Skin epidermis (tissue), 12 donors: ENCODE data around the gene LAMC3.
"Not testable (repeated sequence)": the region's sequence is repeated elsewhere in the genome, so short reads cannot be mapped to it uniquely, and the experiment has no call there.

Experiments
- H3K27ac ChIP-seq, 21 experiments: fragments of 200-600 bp; sonication (generic) in 11 of 21; one replicate each; pipeline ENCODE4 v1.5.0; 2020; ENCODE audit warnings: mild to moderate bottlenecking in 3 of 21, inconsistent platforms in 2 of 21, moderate library complexity in 2 of 21
- H3K4me3 ChIP-seq, 7 experiments: fragments of 200-600 bp; sonication (generic) in 2 of 7; one replicate each; pipeline ENCODE4 v1.5.0; 2020; ENCODE audit warnings: inconsistent platforms in 2 of 7, mild to moderate bottlenecking in 2 of 7, moderate library complexity in 1 of 7

LAMC3 gene

DNA sequence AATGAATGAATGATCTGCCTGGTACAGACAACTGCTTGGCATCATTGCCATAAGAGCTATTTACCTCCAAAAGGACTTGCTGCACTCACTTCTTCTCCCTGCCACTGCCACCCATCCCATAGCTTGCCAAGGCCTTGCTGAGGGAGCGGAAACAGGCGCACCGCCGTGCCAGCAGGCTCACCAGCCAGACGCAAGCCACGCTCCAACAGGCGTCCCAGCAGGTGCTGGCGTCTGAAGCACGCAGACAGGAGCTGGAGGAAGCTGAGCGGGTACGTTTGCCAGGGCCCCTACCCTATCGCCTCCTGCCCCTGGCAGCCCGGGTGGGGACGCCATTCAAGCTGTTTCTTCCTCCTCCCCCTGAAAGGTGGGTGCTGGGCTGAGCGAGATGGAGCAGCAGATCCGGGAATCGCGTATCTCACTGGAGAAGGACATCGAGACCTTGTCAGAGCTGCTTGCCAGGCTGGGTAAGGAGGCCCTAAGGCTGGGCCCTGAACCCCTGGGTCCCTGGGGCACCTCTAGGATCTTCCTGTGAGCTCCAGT, 78.5 kb downstream of the LAMC3 start:
- no peak overlapping the region for H3K27ac ChIP-seq
- H3K4me3 ChIP-seq = no peak overlapping the region

GRCh38 chr9:131090025-131090787, 81.2 kb downstream of the LAMC3 start:
- Histone ChIP-seq H3K27ac (no peak overlapping the region), H3K4me3 (no peak overlapping the region)

- no peak overlapping the region for H3K27ac ChIP-seq
- no peak overlapping the region for H3K4me3 ChIP-seq
These were observed 82.5 kb downstream of the LAMC3 start for GRCh38 chr9:131091352-131091992.

- Histone ChIP-seq H3K27ac (no peak overlapping the region), H3K4me3 (no peak overlapping the region)
These were observed 83.1 kb downstream of the LAMC3 start for GRCh38 chr9:131092030-131092429.

GRCh38 chr9:131092548-131093440, 83.8 kb downstream of the LAMC3 start:
- Histone ChIP-seq H3K4me3 (no peak overlapping the region), H3K27ac (no peak overlapping the region)

- Histone ChIP-seq H3K27ac (peak overlapping the region in 1 of 21 experiments; percentile 37), H3K4me3 (no peak overlapping the region)
These were observed 85.0 kb downstream of the LAMC3 start for GRCh38 chr9:131094015-131094414.

DNA sequence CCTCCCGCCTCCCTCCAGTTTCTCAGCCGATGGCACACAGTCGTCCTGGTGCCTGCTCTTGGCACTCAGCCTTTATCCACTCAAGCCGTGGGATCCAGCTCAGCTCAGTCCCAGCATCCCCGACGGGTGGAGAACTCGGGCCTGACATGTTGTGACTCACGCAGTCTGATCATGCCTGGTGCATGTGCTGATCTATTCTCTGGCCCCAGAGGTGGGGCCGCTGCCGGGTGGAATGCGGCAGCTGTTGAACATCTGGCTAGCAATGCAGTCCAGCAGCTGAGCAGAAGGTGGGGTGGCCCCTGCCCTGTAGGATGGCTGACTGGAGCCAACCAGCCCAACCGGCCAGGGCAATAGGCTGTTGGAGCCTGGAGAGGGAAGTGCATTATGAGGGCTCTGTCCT, 85.6 kb downstream of the LAMC3 start:
- Histone ChIP-seq H3K4me3 (no peak overlapping the region), H3K27ac (peak overlapping the region in 1 of 21 experiments; percentile 37)

DNA sequence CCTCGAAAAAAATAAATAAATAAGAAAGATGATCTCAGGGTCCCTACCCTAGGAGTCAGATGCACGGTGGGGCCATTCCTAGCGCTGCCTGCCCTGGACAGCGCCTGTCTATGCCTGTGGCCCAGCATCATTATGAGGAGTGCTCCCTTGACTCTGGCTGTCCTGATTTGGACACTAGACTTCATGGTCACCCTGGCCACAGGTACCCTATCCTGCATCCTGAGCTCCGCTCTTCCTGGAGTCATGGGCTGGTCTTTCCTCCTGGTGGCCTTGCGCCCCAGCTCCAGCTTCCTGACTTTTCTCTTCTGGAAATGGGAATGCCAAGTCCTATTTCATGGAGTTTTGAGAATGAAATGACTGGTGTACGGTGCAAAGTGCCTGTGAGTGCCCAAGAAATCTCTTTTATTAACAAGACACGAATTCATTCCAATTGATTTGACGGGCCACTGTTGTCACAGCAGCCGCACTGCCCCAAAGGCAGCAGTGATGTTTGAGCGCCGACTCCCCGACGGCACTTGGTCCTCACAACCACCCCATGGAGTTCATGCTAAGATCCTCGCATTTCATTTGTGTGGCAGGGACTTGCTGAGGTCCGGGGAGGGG, 86.8 kb downstream of the LAMC3 start:
- Histone ChIP-seq H3K27ac (no peak overlapping the region), H3K4me3 (peak overlapping the region; percentile 34 to 61 (median 52))

DNA sequence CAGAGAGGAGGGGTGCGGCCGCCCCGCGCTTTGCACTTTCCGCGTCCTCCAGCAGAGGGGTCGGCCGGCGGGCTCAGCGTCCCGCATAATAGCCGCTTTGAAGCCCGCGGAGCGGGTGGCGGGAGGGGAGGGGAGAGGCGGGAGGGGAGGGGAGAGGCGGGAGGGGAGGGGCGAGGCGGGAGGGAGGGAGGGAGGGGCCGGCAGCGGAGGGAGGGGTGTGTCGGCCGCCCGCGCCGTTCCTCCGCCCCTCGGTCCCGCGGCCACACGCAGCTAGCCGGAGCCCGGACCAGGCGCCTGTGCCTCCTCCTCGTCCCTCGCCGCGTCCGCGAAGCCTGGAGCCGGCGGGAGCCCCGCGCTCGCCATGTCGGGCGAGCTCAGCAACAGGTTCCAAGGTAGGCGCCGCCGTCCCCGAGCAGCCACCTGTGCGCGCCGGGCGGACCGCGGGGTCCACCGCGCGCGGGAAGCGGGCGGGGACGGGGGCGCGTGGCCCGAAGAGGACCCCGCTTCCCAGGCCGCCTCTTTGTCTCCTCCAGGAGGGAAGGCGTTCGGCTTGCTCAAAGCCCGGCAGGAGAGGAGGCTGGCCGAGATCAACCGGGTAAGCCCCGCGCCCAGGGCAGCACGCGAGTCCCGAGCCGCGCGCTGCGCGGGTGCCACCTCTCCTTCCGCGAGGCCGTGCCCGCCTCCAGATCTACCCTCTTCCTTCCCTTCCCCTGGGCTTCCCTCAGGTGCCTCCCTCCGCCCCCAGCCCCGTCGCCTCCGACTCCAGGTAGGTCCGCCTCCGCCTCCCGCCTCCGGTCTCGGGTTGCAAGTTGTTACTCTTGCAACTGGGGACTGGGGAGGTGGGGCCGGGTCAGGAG, 87.5 kb downstream of the LAMC3 start, which contains the start of gene AIF1L:
AIF1L (plus strand) TSS at position 263 of the 857 bp plus-strand sequence; CDS start at position 362, 99 bp downstream.
- peak within 1 kb of the TSS; percentile 34 to 61 (median 52) for H3K4me3 ChIP-seq
- peak within 1 kb of the TSS in 8 of 21 experiments; percentile 25 to 77 (median 48) for H3K27ac ChIP-seq

DNA sequence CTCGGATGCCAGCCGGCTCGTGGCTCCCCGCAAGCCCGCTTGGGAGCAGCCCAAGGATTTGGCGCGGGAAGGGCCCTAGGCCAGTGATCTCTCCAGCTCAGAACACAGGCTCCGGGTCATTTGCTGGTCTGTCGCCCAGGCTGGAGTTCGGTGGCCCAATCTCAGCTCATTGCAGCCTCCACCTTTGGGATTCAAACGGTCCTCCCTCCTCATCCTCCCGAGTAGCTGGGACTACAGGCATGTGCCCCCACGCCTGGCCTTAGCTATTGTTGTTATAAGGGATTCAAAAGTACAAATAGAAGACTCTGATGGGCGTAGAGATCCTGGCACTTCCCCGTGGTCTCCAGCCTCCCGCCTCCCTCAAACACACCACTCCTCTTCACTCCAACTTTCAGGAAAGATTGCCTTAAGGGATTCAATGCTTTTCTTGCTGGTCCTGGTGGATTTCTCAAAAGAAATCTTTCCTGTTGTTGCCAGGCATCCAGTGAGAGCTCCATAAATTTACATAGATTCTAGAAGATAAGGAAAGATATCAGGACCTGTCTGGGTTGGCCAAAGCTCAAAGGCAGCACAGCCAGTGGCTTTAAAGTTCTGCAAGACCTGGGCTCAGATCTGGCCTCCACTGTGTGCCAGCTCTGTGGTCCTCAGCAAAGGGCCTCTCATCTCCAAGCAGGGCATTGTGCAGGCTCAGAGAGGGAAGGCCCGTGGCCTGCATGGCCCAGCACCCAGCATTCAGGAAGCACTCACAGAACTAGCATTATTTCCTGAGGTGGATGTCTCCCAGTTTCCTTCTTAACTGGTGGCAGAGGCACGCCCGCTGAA, 88.4 kb downstream of the LAMC3 start:
- H3K4me3 ChIP-seq = peak overlapping the region in 6 of 7 experiments; percentile 45 to 61 (median 53)
- H3K27ac ChIP-seq = peak overlapping the region in 3 of 21 experiments; percentile 49 to 77 (median 75)

- Histone ChIP-seq H3K4me3 (no peak overlapping the region), H3K27ac (peak overlapping the region in 1 of 21 experiments; percentile 20)
These were observed 88.9 kb downstream of the LAMC3 start for GRCh38 chr9:131097948-131098278.

- Histone ChIP-seq H3K27ac (no peak overlapping the region), H3K4me3 (no peak overlapping the region)
These were observed 89.6 kb downstream of the LAMC3 start for GRCh38 chr9:131098391-131099101.

GRCh38 chr9:131099102-131099606, 90.2 kb downstream of the LAMC3 start:
- no peak overlapping the region for H3K4me3 ChIP-seq
- no peak overlapping the region for H3K27ac ChIP-seq

DNA sequence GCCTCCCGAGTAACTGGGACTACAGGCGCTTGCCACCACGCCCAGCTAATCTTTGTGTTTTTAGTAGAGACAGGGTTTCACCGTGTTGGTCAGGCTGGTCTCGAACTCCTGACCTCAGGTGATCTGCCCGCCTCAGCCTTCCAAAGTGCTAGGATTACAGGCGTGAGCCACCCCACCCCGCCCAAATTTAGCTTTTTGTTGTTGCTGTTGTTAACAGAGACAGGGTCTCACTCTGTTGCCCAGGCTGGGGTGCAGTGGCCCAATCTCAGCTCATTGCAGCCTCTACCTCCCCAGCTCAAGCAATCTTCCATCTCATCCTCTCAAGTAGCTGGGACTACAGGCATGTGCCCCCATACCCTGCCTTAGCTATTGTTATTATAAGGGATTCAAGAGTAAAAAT, 90.9 kb downstream of the LAMC3 start:
- H3K4me3 ChIP-seq, H3K27ac ChIP-seq: not testable (repeated sequence)

DNA sequence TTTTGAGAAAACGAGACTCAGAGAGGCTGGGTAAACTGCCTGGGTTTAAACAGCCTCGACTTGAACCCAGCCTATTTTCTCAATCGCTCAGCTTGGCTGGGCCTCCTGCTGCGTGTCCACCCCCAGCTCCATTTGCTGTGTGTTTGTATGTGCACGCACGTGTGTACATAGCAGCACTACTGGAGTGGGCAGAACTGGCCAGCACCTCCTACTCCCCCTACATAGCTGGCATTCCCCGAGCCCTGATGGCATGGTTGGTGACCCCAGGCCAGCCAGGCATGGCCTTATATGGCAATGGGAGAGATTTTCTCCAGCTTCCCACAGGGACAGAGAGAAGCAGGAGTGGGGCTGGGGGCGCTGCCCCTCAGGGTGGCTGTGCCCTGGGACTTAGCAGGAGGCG, 91.5 kb downstream of the LAMC3 start:
- no peak overlapping the region for H3K4me3 ChIP-seq

GRCh38 chr9:131101207-131101964, 92.4 kb downstream of the LAMC3 start:
- no peak overlapping the region for H3K27ac ChIP-seq
- no peak overlapping the region for H3K4me3 ChIP-seq

More for the DNA sequence above, 91.5 kb downstream of the LAMC3 start:
- no peak overlapping the region for H3K27ac ChIP-seq
